Panc1 (cell line): ENCODE data around the gene C19orf38. TPM values are rescaled to one million over a fixed set of nuclear protein-coding genes. Genes with fewer than 3 reads are reported as not detected.
A peak's percentile ranks its signal among the peaks of the same experiment; 100 is the strongest.

Experiments used
- ATAC-seq: fragments of 200-7000 bp; cut with Tn5 transposase; 2 replicates; pipeline ENCODE4 v1.9.1; 2020; ENCODE audit warnings: mild to moderate bottlenecking, moderate library complexity
- BruUV-seq: library from RNA; stranded (reverse); fragments of 400-500 nt; replicated peaks from 2 replicates; lab custom pipeline; 2021; lab: Mats Ljungman, UMichigan
- CTCF ChIA-PET: fragments of 300-600 bp; sonication (Branson Sonifier 250); formaldehyde crosslinking; loops from one replicate; lab custom pipeline; 2022; ENCODE audit warnings: antibody characterized with exemption; lab: Charles Lee
- POLR2A ChIA-PET: fragments of 300-600 bp; sonication (Branson Sonifier 250); formaldehyde crosslinking; loops from one replicate; lab custom pipeline; 2022; ENCODE audit warnings: antibody characterized with exemption; lab: Charles Lee
- DNase-seq: peaks from one replicate; pipeline ENCODE4 v3.0.0-alpha.2; 2010; ENCODE audit warnings: low read depth, low spot score
- H3K27ac ChIP-seq: 2 replicates; pipeline ENCODE4 v1.5.1; 2011; ENCODE audit warnings: mild to moderate bottlenecking, low read length, inconsistent platforms
- H3K27me3 ChIP-seq: fragments of 200-500 bp; sonication (Bioruptor generic); 2 replicates; pipeline ENCODE4 v1.6.0; 2014; ENCODE audit warnings: low read length, inconsistent platforms; ENCODE audit not compliant: control insufficient read depth, insufficient read depth
- H3K36me3 ChIP-seq: fragments of 200-500 bp; sonication (Bioruptor generic); 2 replicates; pipeline ENCODE4 v1.5.1; 2014; ENCODE audit warnings: inconsistent platforms, mild to moderate bottlenecking, low read length, moderate library complexity; ENCODE audit not compliant: control insufficient read depth, insufficient read depth
- H3K4me1 ChIP-seq: 2 replicates; pipeline ENCODE4 v1.5.1; 2011; ENCODE audit warnings: inconsistent platforms, mild to moderate bottlenecking, low read length, moderate library complexity; ENCODE audit not compliant: control insufficient read depth, insufficient read depth
- H3K4me3 ChIP-seq, 2 experiments: 2 replicates each; pipeline ENCODE4 v1.5.1; 2011 to 2012; ENCODE audit warnings: low read depth in 2 of 2, low read length in 2 of 2, mild to moderate bottlenecking in 2 of 2, inconsistent platforms in 1 of 2, moderate library complexity in 1 of 2
- H3K9me3 ChIP-seq: fragments of 200-500 bp; sonication (Bioruptor generic); 2 replicates; pipeline ENCODE4 v1.5.1; 2014; ENCODE audit warnings: low read depth, mild to moderate bottlenecking, inconsistent platforms, low read length, moderate library complexity; ENCODE audit not compliant: control insufficient read depth, insufficient read depth
- CTCF ChIP-seq: fragments of 450-650 bp; IDR thresholded peaks from 2 replicates; pipeline ENCODE4 v1.5.1; 2017; ENCODE audit warnings: mild to moderate bottlenecking
- SIN3A ChIP-seq: IDR thresholded peaks from 2 replicates; pipeline ENCODE4 v1.6.1; 2012; ENCODE audit warnings: low read depth, mild to moderate bottlenecking, low read length, moderate library complexity, borderline replicate concordance; ENCODE audit not compliant: insufficient read depth
- TCF7L2 ChIP-seq: IDR thresholded peaks from 2 replicates; pipeline ENCODE4 v1.6.1; 2011; ENCODE audit warnings: mild to moderate bottlenecking, low read depth, low read length, inconsistent platforms
- in situ Hi-C: cut with HindIII; loops from 2 replicates; pipeline ENCODE4 v1.10.0; 2016; ENCODE audit warnings: low sequenced_read_pairs, low pct_unique_long_range_greater_than_20kb
- intact Hi-C: fragments of 100-400 bp; cut with micrococcal nuclease; formaldehyde crosslinking; loops from one replicate; pipeline ENCODE4 v1.10.0; 2022; ENCODE audit not compliant: unreplicated experiment
- total RNA-seq: library from RNA; stranded (reverse); gene quantifications from one replicate; pipeline ENCODE4 v1.2.1, GENCODE V29; 2021; ENCODE audit not compliant: unreplicated experiment
- TF ChIP-seq, protein P1 (sequence below), 2 experiments: IDR thresholded peaks; 2 replicates each; pipeline ENCODE4 v1.6.1; 2011 to 2012; ENCODE audit warnings: low read depth in 2 of 2, control low read depth in 1 of 2, low read length in 1 of 2, mild to moderate bottlenecking in 1 of 2, moderate library complexity in 1 of 2; ENCODE audit not compliant: insufficient read depth in 1 of 2

The C19orf38 gene
- total RNA-seq, 1 experiment from 2014 or later = not detected

DNA sequence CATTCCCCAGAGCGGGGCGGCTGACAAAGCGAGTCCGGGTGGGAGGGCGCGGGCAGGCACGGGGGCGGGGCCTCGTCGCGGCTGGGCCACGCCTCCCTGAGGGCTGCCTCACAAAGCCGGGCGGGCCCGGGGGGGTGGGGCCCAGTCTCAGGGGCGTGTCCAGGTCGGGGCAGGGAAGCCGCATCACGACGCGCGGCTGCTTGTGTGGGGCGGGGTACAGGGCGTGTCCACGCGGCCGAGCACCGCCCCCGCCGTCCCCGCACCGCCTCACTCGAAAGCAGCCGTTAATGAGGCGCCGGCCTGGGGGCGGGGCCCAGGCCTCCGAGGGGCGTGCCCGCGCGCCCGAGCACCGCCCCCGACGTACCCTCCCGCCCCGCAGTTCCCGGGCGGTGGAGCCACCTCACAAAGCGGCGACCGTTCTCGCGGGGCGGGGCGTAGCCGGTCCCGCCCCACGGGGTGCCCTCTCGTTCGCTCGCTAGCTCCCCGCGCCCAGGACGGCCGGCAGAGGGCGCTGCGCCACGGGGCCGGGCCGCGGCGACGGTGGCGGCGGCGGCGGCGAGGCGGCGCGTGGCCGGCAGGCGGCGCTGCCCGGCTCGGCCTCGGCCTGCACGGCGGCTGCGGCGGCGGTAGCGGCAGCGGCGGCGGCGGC, 22.9 kb downstream of the C19orf38 start, which contains the start of gene CARM1:
Gene CARM1 (plus strand): TSS at position 599 of the 649 bp plus-strand sequence. CDS start 150 bp downstream, outside the sequence.
- no peaks in the 10 kb centered on the region for H3K27me3 ChIP-seq
- peak within 1 kb of the TSS; percentile 62 to 63 for H3K4me3 ChIP-seq
- no TSS peak for BruUV-seq
- no peaks in the 10 kb centered on the region for H3K4me1 ChIP-seq
- H3K36me3 ChIP-seq = peaks cover 4% of the 10 kb centered on the region; the same call in 1 of the 2 replicates
- ATAC-seq = peak; percentile 94
- no peak for DNase-seq
- intact Hi-C loops = no loop called here
- ChIA-PET POLR2A (interaction anchor here (0.6 kb wide), 2 partner anchors 201 to 224 kb away, joined by 5 to 7 read pairs; no protein-coding TSS in a partner anchor), CTCF (interaction anchor here (0.5 to 0.6 kb wide), 3 partner anchors 12 to 111 kb away, joined by 3 to 7 read pairs (median 4); no protein-coding TSS in a partner anchor)
- no peaks in the 10 kb centered on the region for H3K9me3 ChIP-seq
- TF ChIP-seq TCF7L2 = no peak
- no peak for TF ChIP-seq SIN3A
- peak; percentile 89 for TF ChIP-seq CTCF
- TF ChIP-seq, protein P1, sequence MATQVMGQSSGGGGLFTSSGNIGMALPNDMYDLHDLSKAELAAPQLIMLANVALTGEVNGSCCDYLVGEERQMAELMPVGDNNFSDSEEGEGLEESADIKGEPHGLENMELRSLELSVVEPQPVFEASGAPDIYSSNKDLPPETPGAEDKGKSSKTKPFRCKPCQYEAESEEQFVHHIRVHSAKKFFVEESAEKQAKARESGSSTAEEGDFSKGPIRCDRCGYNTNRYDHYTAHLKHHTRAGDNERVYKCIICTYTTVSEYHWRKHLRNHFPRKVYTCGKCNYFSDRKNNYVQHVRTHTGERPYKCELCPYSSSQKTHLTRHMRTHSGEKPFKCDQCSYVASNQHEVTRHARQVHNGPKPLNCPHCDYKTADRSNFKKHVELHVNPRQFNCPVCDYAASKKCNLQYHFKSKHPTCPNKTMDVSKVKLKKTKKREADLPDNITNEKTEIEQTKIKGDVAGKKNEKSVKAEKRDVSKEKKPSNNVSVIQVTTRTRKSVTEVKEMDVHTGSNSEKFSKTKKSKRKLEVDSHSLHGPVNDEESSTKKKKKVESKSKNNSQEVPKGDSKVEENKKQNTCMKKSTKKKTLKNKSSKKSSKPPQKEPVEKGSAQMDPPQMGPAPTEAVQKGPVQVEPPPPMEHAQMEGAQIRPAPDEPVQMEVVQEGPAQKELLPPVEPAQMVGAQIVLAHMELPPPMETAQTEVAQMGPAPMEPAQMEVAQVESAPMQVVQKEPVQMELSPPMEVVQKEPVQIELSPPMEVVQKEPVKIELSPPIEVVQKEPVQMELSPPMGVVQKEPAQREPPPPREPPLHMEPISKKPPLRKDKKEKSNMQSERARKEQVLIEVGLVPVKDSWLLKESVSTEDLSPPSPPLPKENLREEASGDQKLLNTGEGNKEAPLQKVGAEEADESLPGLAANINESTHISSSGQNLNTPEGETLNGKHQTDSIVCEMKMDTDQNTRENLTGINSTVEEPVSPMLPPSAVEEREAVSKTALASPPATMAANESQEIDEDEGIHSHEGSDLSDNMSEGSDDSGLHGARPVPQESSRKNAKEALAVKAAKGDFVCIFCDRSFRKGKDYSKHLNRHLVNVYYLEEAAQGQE (IDR thresholded peaks at IDR 0.05; ENCODE audit: insufficient read depth in 1 of 2, low read depth in 2 of 2, low read length in 1 of 2) = no peak
- in situ Hi-C loops = no loop called here
- peak within 1 kb of the TSS; percentile 89 for H3K27ac ChIP-seq

DNA sequence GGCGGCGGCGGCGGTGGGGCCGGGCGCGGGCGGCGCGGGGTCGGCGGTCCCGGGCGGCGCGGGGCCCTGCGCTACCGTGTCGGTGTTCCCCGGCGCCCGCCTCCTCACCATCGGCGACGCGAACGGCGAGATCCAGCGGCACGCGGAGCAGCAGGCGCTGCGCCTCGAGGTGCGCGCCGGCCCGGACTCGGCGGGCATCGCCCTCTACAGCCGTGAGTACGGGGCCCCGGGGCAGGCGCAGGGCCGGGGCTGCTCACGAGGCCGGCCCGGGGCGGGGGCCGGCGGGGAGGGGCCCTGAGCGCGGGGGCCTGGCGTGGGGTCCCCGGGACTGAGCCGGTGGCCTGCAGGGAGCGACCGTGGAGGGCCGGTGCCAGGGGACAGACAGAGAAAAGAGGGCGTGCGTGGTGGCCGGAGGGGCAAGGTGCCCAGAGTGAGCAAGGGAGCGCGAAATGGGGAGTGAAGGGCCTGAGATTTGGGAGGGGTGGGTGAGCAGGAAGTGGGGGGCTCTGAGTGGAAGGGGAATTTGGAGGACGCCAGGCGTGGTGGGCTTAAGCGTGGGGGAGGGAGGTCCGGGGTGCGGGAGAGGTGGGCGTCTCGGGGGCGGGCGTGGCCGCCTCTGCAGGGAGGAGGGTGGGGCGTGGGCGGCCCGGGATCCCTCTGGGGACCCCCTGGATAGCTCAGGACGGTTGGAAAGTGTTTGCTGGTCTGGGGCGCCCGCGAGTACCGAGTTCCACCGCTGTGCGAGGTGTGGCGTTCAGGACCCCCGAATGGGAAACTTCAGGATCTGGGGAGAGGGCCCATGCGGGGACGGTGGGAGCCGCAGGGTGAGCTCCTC, 23.7 kb downstream of the C19orf38 start:
- no peaks in the 10 kb centered on the region for H3K27me3 ChIP-seq
- TF ChIP-seq, protein P1 (IDR thresholded peaks at IDR 0.05; ENCODE audit: insufficient read depth in 1 of 2, low read depth in 2 of 2, low read length in 1 of 2) = no peak
- peak overlapping the region; percentile 62 to 63 for H3K4me3 ChIP-seq
- peak overlapping the region; percentile 64 for H3K27ac ChIP-seq
- peaks cover 4% of the 10 kb centered on the region; the same call in 1 of the 2 replicates for H3K36me3 ChIP-seq
- no TSS peak for BruUV-seq
- DNase-seq (no peak), ATAC-seq (peak; percentile 23)
- intact Hi-C loops = no loop called here
- no peaks in the 10 kb centered on the region for H3K9me3 ChIP-seq
- H3K4me1 ChIP-seq = no peaks in the 10 kb centered on the region
- POLR2A ChIA-PET = no interaction called here
- in situ Hi-C loops = no loop called here
- CTCF ChIA-PET = interaction anchor here (0.5 to 0.6 kb wide), 2 partner anchors 14 to 317 kb away, joined by 6 to 7 read pairs; no protein-coding TSS in a partner anchor
